HepG2 (cell line): ENCODE data around the gene TLCD1. TPM values are rescaled to one million over a fixed set of nuclear protein-coding genes. Genes with fewer than 3 reads are reported as not detected.
A peak's percentile ranks its signal among the peaks of the same experiment; 100 is the strongest.

Source experiments
- DZIP1 ChIP-seq: sonication (generic); formaldehyde crosslinking; IDR thresholded peaks from 2 replicates; pipeline ENCODE4 v1.5.0; 2020; ENCODE audit warnings: mild to moderate bottlenecking, missing genetic modification reagents
- E2F1 ChIP-seq: sonication (generic); formaldehyde crosslinking; IDR thresholded peaks from 2 replicates; pipeline ENCODE4 v1.5.0; 2020; ENCODE audit warnings: missing genetic modification reagents
- GMEB1 ChIP-seq: sonication (generic); formaldehyde crosslinking; IDR thresholded peaks from 2 replicates; pipeline ENCODE4 v1.5.1; 2020; ENCODE audit warnings: missing genetic modification reagents, mild to moderate bottlenecking, borderline replicate concordance
- HNF1B ChIP-seq: sonication (generic); formaldehyde crosslinking; IDR thresholded peaks from 2 replicates; pipeline ENCODE4 v1.5.1; 2020; ENCODE audit warnings: mild to moderate bottlenecking, moderate library complexity, missing genetic modification reagents
- HNF4A ChIP-seq: sonication (generic); formaldehyde crosslinking; IDR thresholded peaks from 2 replicates; pipeline ENCODE4 v1.4.0; 2020; ENCODE audit warnings: missing genetic modification reagents
- NFYB ChIP-seq: sonication (generic); formaldehyde crosslinking; IDR thresholded peaks from 2 replicates; pipeline ENCODE4 v1.4.0; 2020; ENCODE audit warnings: missing genetic modification reagents
- PATZ1 ChIP-seq: sonication (generic); formaldehyde crosslinking; IDR thresholded peaks from 2 replicates; pipeline ENCODE4 v1.4.0; 2020; ENCODE audit warnings: missing genetic modification reagents
- SAP130 ChIP-seq: IDR thresholded peaks from 2 replicates; pipeline ENCODE4 v1.6.1; 2016; ENCODE audit warnings: low read depth
- SRY ChIP-seq: sonication (generic); formaldehyde crosslinking; IDR thresholded peaks from 2 replicates; pipeline ENCODE4 v1.8.0; 2022; ENCODE audit warnings: mild to moderate bottlenecking, missing genetic modification reagents
- TP53 ChIP-seq: sonication (generic); formaldehyde crosslinking; conservative IDR thresholded peaks from 2 replicates; pipeline ENCODE4 v1.4.0; 2020; ENCODE audit warnings: missing genetic modification reagents
- ZEB1 ChIP-seq: IDR thresholded peaks from 2 replicates; pipeline ENCODE4 v1.6.1; 2012; ENCODE audit warnings: mild to moderate bottlenecking, low read depth, inconsistent platforms; ENCODE audit not compliant: insufficient replicate concordance
- ZNF256 ChIP-seq: sonication (generic); formaldehyde crosslinking; conservative IDR thresholded peaks from 2 replicates; pipeline ENCODE4 v1.4.0; 2020; ENCODE audit warnings: missing genetic modification reagents
- ZNF569 ChIP-seq: sonication (generic); formaldehyde crosslinking; IDR thresholded peaks from 2 replicates; pipeline ENCODE4 v1.5.0; 2020; ENCODE audit warnings: mild to moderate bottlenecking, missing genetic modification reagents, moderate library complexity, borderline replicate concordance
- ZNF615 ChIP-seq: sonication (generic); formaldehyde crosslinking; IDR thresholded peaks from 2 replicates; pipeline ENCODE4 v1.5.0; 2020; ENCODE audit warnings: mild to moderate bottlenecking, missing genetic modification reagents, borderline replicate concordance
- ZNF746 ChIP-seq: sonication (generic); formaldehyde crosslinking; IDR thresholded peaks from 2 replicates; pipeline ENCODE4 v1.8.0; 2022; ENCODE audit warnings: mild to moderate bottlenecking, missing genetic modification reagents
- ZNF782 ChIP-seq: sonication (generic); formaldehyde crosslinking; IDR thresholded peaks from 2 replicates; pipeline ENCODE4 v1.4.0; 2020; ENCODE audit warnings: missing genetic modification reagents, mild to moderate bottlenecking, borderline replicate concordance
- ZSCAN20 ChIP-seq: sonication (generic); formaldehyde crosslinking; IDR thresholded peaks from 2 replicates; pipeline ENCODE4 v1.4.0; 2020; ENCODE audit warnings: missing genetic modification reagents, mild to moderate bottlenecking, borderline replicate concordance
- ZSCAN30 ChIP-seq: sonication (generic); formaldehyde crosslinking; IDR thresholded peaks from 2 replicates; pipeline ENCODE4 v1.5.0; 2020; ENCODE audit warnings: mild to moderate bottlenecking, missing genetic modification reagents
- polyA plus RNA-seq, 8 experiments: library from polyadenylated mRNA; depleted of rRNA in 3 of 8; stranded (reverse) in 7 of 8; unstranded in 1 of 8; fragments of >200 nt; fragmentation: Illumina TruSeq in 4 of 8; extraction: Trizol in 4 of 8; gene quantifications; 2 replicates each; pipeline versions ENCODE4 v1.2.1 to v1.2.3, GENCODE V29; 2011 to 2016; ENCODE audit warnings: low read depth in 4 of 8, missing spikeins in 1 of 8, mixed read lengths in 1 of 8; ENCODE audit not compliant: insufficient read depth in 1 of 8
- total RNA-seq, 5 experiments: library from RNA; depleted of rRNA; stranded (reverse); fragments of >200 nt; fragmentation: Illumina TruSeq; extraction: Trizol; gene quantifications; 2 replicates each; pipeline ENCODE4 v1.2.3, GENCODE V29; 2016; ENCODE audit warnings: low read depth in 1 of 5

TLCD1 gene
- total and polyA plus RNA-seq, 2 of the 13 experiments (the other 11 are each of a cell fraction or from before 2014, with no cell fraction given), result 14.9 to 19.6 TPM

- TF ChIP-seq SRY (CRISPR knock-in tag) (peak; percentile 79), ZNF782 (CRISPR knock-in tag) (0 out of 2 replicates have a peak, but pooled peaks have one; percentile 26), ZNF569 (CRISPR knock-in tag) (no peak), GMEB1 (CRISPR knock-in tag) (peak; percentile 53; the same call in 1 of the 2 replicates), TP53 (CRISPR knock-in tag) (no peak), ZEB1 (peak; percentile 5), HNF1B (CRISPR knock-in tag) (no peak), ZSCAN20 (peak; percentile 83; the same call in 1 of the 2 replicates), SAP130 (CRISPR knock-in tag) (peak; percentile 80), ZNF746 (CRISPR knock-in tag) (peak; percentile 14; the same call in 1 of the 2 replicates), ZSCAN30 (CRISPR knock-in tag) (no peak), HNF4A (no peak), ZNF256 (0 out of 2 replicates have a peak, but pooled peaks have one; percentile 16), ZNF615 (CRISPR knock-in tag) (peak; percentile 19; the same call in 1 of the 2 replicates), E2F1 (CRISPR knock-in tag) (peak; percentile 22; the same call in 1 of the 2 replicates), DZIP1 (no peak), PATZ1 (peak; percentile 69), NFYB (peak; percentile 69)
Measured at GRCh38 chr17:28725660-28726225, 290 bp downstream of the TLCD1 start (continued).
